SU-DHL-6 (cell line): ENCODE data around the gene FFAR3.

Source experiments
- EZH2phosphoT487 ChIP-seq: fragments of 200-600 bp; sonication (generic), shearing (Covaris generic); conservative IDR thresholded peaks from 2 replicates; pipeline ENCODE4 v1.6.1; 2018; ENCODE audit warnings: mild to moderate bottlenecking, antibody characterized with exemption, low read length, moderate library complexity, mixed read lengths
- TF ChIP-seq, protein P1 (sequence below): fragments of 200-600 bp; sonication (generic); IDR thresholded peaks from one replicate; pipeline ENCODE4 v1.5.1; 2017; ENCODE audit warnings: antibody characterized with exemption, mild to moderate bottlenecking, low read length, moderate library complexity; ENCODE audit not compliant: insufficient read depth, poor library complexity, severe bottlenecking

DNA sequence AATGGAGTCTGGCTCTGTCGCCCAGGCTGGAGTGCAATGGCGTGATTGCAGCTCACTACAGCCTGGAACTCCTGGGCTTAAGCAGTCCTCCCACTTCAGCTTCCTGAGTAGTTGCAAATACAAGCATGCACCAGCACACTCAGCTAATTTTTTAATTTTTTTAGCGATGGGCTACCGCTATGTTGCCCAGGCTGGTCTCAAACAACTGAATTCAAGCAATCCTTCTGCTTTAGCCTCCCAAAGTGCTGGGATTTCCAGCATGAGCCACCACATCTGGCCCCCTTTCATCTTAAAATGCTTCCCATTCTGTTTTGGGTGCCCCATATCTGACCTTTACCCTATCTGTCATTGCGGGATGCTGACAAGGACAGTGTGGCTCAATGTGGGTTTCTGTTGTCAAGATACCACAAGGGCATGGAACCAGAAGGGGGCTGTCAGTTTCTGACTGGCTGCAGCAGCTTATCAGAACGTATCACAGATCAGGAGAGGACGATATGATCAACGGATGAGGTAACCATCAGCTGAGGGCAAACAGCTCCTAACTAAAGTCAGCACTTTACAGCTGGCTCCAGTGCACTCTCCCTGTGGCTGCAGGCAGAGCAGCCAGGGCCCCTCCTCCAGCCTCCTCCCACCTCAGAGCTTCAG is 45.0 kb downstream of the FFAR3 start:
- TF ChIP-seq, protein P1, sequence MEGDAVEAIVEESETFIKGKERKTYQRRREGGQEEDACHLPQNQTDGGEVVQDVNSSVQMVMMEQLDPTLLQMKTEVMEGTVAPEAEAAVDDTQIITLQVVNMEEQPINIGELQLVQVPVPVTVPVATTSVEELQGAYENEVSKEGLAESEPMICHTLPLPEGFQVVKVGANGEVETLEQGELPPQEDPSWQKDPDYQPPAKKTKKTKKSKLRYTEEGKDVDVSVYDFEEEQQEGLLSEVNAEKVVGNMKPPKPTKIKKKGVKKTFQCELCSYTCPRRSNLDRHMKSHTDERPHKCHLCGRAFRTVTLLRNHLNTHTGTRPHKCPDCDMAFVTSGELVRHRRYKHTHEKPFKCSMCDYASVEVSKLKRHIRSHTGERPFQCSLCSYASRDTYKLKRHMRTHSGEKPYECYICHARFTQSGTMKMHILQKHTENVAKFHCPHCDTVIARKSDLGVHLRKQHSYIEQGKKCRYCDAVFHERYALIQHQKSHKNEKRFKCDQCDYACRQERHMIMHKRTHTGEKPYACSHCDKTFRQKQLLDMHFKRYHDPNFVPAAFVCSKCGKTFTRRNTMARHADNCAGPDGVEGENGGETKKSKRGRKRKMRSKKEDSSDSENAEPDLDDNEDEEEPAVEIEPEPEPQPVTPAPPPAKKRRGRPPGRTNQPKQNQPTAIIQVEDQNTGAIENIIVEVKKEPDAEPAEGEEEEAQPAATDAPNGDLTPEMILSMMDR: no peak
- no peak for TF ChIP-seq EZH2phosphoT487
